GM19467 (cell line): Measurements from ENCODE around the gene CLGN.
A peak's percentile ranks its signal among the peaks of the same experiment; 100 is the strongest.
"Not testable (repeated sequence)": the region's sequence is repeated elsewhere in the genome, so short reads cannot be mapped to it uniquely, and the experiment has no call there.

Source experiments
- ATAC-seq: cut with Tn5 transposase; IDR thresholded peaks from one replicate; pipeline ENCODE4 v1.9.1; 2021; ENCODE audit warnings: mild to moderate bottlenecking, moderate library complexity; ENCODE audit not compliant: unreplicated experiment

Gene CLGN, protein sequence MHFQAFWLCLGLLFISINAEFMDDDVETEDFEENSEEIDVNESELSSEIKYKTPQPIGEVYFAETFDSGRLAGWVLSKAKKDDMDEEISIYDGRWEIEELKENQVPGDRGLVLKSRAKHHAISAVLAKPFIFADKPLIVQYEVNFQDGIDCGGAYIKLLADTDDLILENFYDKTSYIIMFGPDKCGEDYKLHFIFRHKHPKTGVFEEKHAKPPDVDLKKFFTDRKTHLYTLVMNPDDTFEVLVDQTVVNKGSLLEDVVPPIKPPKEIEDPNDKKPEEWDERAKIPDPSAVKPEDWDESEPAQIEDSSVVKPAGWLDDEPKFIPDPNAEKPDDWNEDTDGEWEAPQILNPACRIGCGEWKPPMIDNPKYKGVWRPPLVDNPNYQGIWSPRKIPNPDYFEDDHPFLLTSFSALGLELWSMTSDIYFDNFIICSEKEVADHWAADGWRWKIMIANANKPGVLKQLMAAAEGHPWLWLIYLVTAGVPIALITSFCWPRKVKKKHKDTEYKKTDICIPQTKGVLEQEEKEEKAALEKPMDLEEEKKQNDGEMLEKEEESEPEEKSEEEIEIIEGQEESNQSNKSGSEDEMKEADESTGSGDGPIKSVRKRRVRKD

DNA sequence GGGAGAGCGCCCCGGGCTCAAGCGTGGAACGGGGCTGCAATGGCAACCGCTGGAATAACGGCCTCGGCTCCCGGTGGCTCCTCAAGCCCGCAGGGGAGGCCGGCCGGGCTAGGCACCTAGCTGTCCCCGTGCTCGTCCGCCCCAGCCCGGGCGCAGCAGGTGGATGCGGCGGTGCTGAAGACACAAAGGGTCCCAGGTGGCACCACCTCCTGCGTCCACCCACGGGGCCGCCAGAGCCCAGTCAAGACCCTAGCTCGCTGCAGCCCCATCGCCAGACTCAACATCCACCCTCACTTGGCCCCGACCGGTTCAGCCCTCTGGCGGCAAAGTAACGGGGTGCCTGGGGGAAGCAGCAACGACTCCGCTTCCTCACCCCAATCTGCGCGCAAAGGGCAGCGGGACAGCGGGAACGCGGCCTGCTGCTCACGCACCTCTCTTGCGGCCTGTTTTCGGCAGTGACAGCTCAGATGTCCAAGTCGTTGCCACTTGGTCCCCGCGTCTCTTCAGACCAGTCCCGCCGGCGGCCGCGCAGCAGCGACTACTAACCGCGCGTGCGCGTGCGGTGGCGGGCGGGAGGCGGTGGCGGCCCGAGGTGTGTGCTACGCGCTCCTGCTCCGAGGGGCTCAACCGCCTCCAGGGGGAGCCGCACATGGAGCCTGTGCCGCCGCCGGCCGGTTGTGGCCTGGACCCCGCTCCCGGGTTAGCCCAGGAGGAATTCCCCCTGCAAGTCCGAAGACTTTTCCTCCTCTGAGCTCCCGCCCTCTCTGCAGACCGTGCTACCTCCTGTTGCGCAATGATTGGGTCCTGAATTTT is at the start of gene CLGN:
Gene CLGN, minus strand, starts transcription at position 543 of the 813 bp plus-strand sequence. CDS start 14,570 bp downstream, outside the sequence.
- peak; percentile 85 for ATAC-seq

DNA sequence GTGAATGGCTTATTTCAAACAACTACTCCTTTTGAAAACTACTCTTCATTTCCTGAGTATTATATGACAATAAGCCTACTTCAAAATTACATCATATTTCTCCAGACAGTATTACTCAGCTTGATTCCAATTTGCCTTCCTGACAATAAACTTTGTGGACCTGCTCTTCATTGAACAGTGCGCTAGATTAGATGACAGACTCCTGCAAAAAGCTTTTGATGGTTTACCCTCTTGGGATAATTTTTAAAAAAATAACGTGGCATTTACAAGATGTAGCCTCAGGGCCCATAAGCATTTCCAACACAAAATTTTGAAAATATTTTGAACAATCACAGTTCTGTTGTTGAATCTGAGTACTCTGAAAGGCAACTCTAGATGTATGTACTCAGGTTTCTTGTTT is 44.7 kb upstream of the CLGN start:
- ATAC-seq: no peak

DNA sequence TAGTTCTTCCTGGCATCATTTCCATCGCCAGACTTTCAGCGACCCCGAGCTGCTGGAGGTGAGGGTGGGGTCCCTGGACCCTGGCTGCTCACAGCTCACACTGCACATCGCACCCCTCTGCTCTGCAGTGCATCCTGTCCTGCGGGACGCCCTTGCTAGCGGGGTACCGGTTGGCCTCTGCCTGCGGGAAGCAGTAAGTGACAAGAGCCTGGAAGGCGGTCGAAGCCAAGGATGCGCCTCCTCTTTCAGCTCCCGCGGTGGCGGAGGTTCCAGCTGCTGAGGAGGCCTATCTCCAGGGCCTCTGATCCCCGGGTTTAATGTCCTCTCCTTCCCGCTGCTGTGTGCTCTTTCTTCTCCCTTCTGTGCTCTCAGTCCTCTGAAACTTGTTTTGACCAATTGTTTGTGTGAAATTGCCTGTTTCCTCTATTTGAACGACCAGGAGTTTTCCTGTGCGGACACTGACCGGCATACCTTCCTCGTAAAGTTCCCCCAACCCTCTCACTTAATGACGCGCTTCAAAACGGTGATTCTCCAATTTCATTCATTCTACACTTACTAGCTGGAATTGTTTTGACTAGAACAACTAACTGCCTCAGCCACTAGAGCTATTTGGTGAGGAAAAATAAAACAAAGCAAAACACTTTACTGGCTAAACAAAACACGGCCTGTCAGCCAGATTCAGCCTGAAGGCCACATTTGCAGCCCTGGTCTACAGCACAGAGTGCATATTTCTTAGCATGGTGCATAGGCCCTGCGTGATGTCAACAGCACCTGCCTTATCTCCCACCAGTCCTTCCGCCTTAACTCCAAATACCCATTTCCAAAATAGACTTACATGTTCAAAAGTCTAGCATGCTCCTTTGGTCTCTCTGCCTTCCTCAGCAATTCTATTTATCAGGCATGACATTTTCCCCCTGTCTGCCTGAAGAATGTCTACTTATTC is 42.6 kb upstream of the CLGN start:
- ATAC-seq: no peak

DNA sequence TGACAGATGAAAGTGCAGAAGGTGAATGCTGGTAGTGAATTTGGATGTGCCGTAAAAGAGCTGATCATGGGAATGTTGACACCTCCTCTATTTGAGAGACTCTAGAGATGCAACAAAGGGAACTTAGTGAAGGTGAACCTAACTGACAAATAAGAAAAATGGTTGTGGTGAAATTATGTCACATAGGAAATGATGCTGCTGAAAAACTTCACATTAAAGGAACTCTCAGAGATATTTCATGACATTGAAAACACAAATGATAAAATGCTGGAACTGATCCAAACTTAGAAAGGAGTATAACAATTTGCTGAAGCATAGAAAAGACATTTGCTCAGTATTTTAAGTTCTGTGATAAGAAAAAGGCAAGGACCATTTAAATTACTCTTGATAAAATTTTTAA is 38.7 kb upstream of the CLGN start:
- ATAC-seq: no peak

DNA sequence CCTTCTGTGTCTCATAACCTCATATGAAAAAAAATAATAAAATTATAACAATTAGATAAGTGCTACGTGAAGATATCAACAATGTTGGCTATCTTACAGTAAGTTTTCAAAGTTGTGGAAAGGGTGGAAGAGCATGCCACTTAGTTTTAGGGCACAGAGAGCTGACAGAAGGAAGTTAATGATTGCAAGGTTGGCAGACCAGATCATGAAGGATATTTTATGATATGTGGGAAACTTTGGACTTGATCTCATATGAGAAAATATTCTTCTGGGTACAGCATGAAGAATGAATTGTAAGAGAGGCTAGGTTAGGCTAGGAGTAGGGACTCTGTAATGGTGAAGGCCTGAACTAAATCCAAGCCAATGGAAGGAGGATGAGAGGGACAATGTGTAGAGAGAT is 36.2 kb upstream of the CLGN start:
- no peak for ATAC-seq

DNA sequence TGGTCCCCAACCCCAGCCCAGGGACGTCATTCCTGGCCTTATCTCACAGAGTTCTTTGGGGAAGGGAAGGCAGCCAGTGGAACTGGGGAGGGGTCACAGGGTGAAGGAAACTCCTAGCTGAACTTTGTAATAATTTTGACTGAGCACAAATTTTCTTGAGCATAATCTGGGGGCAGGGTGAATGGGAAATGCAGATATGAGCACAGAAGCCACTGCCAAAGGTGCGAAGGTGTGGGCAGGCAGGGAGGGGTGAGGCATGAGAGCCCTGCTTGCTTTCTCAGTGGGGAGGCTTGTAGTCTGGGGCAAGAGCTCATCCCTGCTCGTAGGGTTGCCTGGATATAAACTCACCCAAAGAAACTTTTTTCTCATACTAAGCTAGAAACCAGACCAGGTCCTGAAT is 35.7 kb upstream of the CLGN start:
- no peak for ATAC-seq

DNA sequence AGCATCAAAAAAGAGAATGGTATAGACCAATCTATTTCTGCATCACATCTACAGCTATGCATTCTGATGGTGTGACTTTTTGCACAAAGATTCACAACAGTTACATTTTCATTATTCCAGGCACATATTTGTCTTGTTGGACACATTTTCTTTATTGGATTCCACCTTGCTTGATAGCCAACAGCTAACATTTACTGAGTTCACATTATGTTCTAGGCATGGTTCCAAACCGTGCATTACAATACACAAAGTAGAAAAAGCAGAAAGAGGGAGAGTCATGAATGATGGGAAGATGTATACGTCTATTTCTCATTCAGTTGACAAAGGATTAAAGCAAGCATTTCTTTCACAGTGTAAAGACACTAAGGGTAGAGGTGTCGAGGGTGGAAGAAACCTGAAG is 22.9 kb upstream of the CLGN start:
- no peak for ATAC-seq

DNA sequence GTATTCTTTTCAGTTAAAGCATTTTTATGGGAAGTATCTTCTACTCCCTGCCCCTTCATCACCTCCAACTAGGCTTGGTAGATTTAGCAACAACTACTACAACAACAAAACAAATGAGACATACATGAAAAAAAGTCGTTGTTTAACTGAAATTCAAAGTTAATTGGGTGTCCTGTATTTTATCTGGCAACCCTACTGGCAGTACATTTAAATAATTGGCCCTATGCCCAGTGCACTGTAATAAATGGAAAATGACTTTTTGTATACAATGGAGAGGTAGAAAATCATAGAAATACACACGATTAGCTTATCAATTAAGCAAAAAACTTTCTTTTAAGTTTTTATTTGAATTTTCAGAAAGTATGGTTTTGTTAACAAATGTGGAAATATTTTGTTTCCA is 21.4 kb upstream of the CLGN start:
- ATAC-seq: no peak

DNA sequence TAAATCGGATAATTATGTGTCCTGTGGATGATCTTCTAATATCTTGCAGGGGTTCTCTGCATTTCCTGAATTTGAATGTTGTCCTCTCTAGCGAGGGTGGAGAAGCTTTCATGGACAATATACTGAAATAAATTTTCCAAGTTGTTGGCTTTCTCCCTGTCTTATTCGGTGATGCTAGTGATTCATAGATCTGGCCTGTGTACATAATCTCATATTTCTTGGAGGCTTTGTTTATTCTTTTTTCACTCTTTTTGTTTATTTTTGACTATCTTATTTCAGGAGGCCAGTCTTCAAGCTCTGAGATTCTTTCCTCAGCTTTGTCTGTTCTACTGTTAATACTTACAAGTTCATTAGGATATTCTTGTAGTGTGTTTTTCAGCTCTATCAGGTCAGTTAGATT is 20.7 kb upstream of the CLGN start:
- no peak for ATAC-seq

DNA sequence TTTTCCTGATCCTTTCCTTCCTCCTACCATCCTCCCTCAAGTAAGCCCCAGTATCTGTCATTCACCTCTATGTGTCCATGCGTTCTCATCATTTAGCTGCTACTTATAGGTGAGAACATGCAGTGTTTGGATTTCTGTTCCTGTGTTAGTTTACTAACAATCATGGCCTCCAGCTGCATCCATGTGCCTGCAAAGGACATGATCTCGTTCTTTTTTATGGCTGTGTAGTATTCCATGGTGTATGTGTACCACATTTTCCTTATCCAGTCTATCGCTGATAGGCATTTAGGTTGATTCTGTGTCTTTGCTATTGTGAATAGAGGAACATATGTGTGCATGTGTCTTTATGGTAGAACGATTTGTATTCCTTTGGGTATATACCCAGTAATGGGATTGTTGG is 16.9 kb upstream of the CLGN start:
- ATAC-seq: not testable (repeated sequence)

DNA sequence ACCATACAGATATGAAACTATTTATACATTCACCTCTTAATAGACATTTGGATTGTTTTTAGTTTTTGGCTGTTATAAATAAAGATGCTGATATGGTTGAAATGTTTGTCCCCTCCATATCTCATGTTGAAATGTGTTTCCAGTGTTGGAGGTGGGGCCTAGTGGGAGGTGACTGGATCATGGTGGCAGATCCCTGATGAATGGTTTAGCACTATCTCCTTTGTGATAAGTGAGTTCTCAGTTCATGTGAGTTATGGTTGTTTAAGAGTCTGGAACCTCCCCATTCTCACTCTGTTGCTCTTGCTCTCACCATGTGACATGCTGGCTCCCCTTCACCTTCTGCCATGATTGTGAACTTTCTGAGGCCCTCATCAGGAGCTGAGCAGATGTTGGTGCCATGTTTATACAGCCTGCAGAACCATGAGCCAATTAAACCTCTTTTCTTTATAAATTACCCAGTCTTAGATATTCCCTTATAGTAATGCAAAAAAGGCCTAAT is 12.2 kb upstream of the CLGN start:
- ATAC-seq: no peak

DNA sequence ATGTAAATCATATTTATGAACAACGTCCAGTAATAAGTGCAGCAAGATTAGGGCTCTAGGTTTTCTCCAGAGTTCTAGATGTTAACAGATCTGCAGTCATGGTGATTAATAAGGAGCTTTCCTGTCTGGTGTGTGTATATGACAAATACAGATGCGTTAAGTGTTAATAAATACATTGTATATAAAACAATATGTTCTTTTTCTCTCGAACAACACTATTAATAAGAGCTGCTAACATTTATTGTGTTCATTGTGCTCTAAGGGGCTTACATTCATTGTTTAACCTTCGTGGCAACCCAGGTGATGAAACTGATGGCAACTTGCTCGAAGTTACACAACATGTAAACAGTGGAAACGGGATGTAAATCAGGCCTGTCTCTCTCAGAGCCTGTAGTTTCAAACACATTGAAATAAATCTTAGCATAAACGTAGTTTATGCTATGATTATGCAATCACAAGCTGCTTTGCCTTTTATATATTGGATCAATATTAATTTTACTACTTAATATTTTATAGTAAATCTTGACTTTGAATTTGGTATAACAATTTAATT is 547 bp upstream of the CLGN start:
- ATAC-seq: no peak

DNA sequence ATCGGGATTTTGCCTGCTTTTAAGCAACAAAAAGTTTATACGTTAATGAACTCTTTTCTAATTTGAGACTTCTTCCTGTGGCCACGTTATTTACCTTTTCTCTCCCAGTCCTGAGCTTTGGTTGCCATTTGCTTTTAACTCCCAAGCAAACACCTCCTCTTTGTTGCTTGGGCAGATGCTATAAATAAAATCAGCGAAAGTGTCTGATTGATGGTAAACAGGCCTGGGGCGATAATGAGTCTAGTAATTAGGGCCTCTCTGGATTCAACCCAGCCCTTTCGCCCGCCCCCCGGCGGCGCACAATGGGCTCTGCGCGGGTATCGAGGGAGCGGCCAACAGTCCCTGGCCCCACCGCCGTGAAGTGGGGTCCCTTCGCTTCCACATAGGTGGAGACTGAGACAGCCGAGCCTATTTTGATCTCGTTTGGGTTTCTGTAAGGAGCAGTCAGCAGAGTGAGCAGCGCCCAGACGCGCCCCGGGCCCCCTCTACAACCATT is 790 bp downstream of the CLGN start:
- peak; percentile 15 for ATAC-seq

DNA sequence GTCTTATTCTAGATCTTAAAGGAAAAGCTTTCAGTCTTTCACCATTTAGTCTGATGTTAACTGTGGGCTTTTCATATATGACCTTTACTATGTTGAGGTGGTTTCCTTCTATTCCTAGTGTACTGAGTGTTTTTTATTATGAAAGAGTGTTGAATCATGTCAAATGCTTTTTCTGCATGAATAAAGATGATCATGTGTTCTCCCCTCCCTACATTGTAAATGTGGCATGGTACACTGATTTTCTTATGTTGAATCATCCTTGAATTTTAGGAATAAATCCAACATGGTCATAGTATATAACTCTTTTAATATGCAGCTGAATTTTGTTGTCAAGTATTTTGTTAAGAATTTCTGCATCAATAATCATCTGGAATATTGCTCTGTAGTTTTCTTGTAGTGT is 4.3 kb downstream of the CLGN start:
- no peak for ATAC-seq

DNA sequence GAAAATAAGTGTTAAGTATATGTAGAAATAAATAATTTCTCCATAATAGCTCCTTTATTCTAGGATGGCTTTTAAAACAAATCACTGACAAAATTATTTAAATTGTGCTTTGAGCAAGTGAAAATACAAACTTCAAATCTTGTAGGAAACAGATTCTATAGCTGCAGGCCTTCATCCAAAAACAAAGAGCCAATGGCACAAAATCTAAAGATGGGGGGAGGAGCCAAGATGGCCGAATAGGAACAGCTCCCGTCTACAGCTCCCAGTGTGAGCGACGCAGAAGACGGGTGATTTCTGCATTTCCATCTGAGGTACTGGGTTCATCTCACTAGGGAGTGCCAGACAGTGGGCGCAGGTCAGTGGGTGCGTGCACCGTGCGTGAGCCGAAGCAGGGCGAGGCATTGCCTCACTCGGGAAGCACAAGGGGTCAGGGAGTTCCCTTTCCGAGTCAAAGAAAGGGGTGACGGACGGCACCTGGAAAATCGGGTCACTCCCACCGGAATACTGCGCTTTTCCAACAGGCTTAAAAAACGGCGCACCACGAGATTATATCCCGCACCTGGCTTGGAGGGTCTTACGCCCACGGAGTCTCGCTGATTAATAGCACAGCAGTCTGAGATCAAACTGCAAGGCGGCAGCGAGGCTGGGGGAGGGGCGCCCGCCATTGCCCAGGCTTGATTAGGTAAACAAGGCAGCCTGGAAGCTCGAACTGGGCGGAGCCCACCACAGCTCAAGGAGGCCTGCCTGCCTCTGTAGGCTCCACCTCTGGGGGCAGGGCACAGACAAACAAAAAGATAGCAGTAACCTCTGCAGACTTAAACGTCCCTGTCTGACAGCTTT is 14.1 kb downstream of the CLGN start:
- not testable (repeated sequence) for ATAC-seq

DNA sequence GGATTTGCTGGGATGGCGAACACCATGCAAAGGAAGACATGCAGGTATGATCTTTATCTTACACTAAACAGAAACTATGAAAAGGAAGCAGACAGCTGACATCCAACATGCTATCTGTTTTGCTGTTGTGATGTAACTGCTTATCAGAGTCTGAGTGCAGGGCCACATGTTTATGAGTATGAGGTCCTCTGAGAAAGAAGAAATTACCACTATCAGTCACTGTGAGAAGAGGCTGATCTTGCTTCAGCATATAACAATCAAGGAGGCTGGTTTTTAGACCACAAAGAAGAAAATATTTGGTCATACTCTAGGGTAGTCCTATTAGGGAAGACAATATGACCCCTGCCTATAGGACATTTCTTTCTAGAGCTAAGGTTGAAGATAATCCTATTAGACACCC is 18.5 kb downstream of the CLGN start:
- no peak for ATAC-seq

DNA sequence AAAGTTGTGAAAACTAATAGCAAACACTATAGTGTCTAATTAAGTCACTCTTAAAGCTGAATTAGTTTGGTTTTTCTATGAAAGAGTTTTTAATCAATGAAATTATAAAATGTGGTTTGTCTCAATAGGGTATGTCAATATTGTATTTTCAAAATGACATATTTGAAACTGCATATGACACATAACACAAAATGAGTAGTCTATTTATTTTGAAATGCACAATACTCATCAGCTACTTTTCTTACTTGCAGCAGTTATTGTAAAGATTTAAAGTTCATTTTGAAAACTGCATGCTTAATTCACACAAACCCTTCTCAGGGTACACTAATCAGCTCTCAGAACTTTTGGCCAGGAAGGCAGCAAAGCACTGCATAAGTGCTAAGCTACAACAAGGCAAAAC is 21.2 kb downstream of the CLGN start:
- no peak for ATAC-seq

DNA sequence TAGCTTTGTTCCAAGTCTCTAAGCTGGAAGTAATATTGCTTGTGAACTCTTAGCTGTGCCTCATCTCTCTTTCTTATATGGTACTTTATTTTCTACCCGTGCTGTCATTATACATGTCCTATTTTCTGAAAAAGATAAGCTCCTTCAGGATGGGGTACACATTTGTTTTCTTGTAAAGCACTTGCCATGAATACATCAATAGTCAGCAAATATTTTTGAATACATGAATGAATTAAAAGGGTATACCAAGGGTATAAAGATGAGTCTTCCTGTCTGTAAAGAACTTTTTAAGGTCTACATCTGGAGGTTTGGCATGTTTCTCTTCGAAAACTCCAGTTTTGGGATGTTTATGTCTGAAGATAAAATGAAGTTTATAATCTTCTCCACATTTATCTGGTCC is 27.3 kb downstream of the CLGN start:
- ATAC-seq: no peak

DNA sequence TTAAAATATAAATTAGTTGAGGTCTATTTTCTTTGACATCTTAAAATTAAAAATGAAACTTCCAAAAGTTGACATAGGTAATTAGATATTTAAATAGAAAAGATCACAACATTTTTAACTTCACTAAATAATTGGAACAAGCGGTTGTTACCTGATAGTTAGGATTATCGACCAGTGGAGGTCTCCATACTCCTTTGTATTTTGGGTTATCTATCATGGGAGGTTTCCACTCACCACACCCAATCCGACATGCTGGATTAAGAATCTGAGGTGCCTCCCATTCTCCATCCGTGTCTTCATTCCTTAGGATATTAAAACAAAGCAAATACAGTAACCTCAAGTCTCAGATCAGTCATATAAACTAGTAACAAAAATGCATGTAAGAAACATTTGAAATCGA is 31.8 kb downstream of the CLGN start:
- no peak for ATAC-seq
